ENCODE results near the gene SLC9C2. TPM values are rescaled to one million over a fixed set of nuclear protein-coding genes. Genes with fewer than 3 reads are reported as not detected.
"Not testable (repeated sequence)": the region's sequence is repeated elsewhere in the genome, so short reads cannot be mapped to it uniquely, and the experiment has no call there.

The SLC9C2 gene
- total RNA-seq, 1 donor from 2014 or later, result not detected

GRCh38 chr1:173568483-173568882, 34.4 kb downstream of the SLC9C2 start:
- FAIRE-seq (no peak), DNase-seq (ENCODE audit: low read depth) (no peak)
- TF ChIP-seq, protein P1, sequence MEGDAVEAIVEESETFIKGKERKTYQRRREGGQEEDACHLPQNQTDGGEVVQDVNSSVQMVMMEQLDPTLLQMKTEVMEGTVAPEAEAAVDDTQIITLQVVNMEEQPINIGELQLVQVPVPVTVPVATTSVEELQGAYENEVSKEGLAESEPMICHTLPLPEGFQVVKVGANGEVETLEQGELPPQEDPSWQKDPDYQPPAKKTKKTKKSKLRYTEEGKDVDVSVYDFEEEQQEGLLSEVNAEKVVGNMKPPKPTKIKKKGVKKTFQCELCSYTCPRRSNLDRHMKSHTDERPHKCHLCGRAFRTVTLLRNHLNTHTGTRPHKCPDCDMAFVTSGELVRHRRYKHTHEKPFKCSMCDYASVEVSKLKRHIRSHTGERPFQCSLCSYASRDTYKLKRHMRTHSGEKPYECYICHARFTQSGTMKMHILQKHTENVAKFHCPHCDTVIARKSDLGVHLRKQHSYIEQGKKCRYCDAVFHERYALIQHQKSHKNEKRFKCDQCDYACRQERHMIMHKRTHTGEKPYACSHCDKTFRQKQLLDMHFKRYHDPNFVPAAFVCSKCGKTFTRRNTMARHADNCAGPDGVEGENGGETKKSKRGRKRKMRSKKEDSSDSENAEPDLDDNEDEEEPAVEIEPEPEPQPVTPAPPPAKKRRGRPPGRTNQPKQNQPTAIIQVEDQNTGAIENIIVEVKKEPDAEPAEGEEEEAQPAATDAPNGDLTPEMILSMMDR (IDR thresholded peaks at IDR 0.05; ENCODE audit: insufficient read depth, low read length, severe bottlenecking), result no peak

DNA sequence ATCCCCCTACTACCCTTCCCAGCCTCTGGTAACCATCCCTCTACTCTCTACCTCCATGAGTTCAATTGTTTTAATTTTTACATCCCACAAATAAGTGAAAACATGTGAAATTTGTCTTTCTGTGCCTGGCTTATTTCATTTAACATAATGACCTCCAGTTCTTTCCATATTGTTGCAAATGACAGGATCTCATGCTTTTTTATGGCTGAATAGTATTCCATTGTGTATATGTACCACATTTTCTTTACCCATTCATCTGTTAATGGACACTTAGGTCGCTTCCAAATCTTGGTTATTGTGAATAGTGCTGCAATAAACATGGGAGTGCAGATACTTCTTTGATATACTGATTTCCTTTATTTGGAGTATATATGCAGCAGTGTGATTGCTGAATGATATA, 39.0 kb downstream of the SLC9C2 start:
- H3K27me3 ChIP-seq (ENCODE audit: control insufficient read depth, insufficient read depth, low read length); H3K4me3 ChIP-seq (ENCODE audit: low read depth, low read length); FAIRE-seq; H3K36me3 ChIP-seq (ENCODE audit: control insufficient read depth, insufficient read depth, low read length); DNase-seq (ENCODE audit: low read depth): not testable (repeated sequence)

More at GRCh38 chr1:173568483-173568882, 34.4 kb downstream of the SLC9C2 start:
- H3K36me3 ChIP-seq (ENCODE audit: control insufficient read depth, insufficient read depth, low read length), result no peaks in the 10 kb centered on the region
- no peak overlapping the region for H3K4me3 ChIP-seq (ENCODE audit: low read depth, low read length)
- H3K27me3 ChIP-seq (ENCODE audit: control insufficient read depth, insufficient read depth, low read length), result no peaks in the 10 kb centered on the region

DNA sequence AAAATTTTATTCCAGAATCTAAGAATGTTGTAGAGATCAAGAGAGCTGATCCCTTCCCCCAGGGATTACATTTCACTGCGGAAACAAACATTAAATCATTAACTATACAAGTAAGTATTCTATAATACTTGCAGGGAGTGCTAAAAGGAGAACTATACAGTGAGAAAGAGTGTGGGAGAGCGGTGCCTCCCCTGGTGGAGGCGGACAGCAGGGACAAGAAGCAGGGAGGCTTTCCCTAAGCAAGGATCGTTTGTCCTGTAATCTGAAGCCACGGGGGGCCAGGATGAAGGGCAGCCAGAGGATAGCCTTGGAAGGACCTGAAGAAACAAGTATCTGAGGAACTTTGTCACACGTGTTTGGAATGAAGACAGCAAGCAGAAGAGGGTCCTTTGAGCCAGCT, 40.1 kb downstream of the SLC9C2 start:
- Histone ChIP-seq H3K27me3 (ENCODE audit: control insufficient read depth, insufficient read depth, low read length) (no peaks in the 10 kb centered on the region), H3K36me3 (ENCODE audit: control insufficient read depth, insufficient read depth, low read length) (no peaks in the 10 kb centered on the region), H3K4me3 (ENCODE audit: low read depth, low read length) (no peak overlapping the region)
- no peak for FAIRE-seq
- no peak for DNase-seq (ENCODE audit: low read depth)
- TF ChIP-seq, protein P1 (IDR thresholded peaks at IDR 0.05; ENCODE audit: insufficient read depth, low read length, severe bottlenecking), result no peak

DNA sequence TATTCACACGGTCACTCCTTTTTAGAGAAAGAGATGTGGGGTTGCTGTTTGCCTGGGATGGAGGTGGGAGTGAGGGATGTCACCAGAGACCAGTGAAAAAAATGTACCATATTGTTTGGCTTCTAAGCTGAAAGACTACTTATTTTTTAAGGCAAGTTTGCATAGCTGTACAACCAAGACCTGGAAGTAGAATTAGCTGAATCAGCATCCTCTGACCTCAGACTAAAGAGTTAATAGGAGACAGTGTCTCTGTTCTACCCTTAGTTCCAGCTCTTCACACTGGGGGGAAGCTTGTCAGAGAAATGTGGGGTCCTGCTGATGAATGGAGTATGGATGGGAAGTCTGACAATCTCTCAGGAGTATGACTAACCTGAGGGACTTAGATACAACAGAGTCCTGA, 41.6 kb downstream of the SLC9C2 start:
- H3K27me3 ChIP-seq (ENCODE audit: control insufficient read depth, insufficient read depth, low read length), result no peaks in the 10 kb centered on the region
- TF ChIP-seq, protein P1 (IDR thresholded peaks at IDR 0.05; ENCODE audit: insufficient read depth, low read length, severe bottlenecking), result no peak
- DNase-seq (ENCODE audit: low read depth) (no peak), FAIRE-seq (no peak)
- no peak overlapping the region for H3K4me3 ChIP-seq (ENCODE audit: low read depth, low read length)
- H3K36me3 ChIP-seq (ENCODE audit: control insufficient read depth, insufficient read depth, low read length), result no peaks in the 10 kb centered on the region

DNA sequence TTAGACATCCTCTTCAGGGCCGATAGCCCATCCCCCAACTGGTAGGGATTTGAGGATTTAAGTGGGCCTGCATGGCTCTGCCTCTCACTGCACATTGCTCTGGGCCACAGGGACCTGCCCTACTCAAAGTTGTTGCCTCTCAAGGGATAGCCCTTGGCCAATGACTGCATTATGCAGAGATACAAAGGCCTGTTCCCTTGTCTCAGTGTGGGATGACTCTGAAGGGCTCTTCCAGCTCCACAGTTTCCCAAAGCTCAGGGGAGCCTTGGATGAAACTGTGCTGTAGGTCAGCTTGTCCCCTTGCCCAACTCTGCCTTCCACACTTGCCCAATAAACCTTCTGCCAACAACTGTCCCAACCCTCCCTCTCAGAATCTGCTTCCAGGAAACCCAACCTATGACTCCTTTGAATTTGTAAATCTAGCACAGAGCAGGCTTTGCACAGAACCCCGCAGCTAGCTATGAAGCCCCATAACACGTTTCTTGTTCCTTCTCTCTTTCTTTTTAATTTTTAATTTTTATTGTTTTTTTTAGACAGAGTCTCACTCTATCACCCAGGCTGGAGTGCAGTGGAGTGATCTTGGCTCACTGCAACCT, 42.5 kb downstream of the SLC9C2 start:
- DNase-seq (ENCODE audit: low read depth) (no peak), FAIRE-seq (no peak)
- TF ChIP-seq, protein P1 (IDR thresholded peaks at IDR 0.05; ENCODE audit: insufficient read depth, low read length, severe bottlenecking), result no peak
- H3K4me3 ChIP-seq (ENCODE audit: low read depth, low read length), result no peak overlapping the region
- no peaks in the 10 kb centered on the region for H3K36me3 ChIP-seq (ENCODE audit: control insufficient read depth, insufficient read depth, low read length)
- H3K27me3 ChIP-seq (ENCODE audit: control insufficient read depth, insufficient read depth, low read length), result no peaks in the 10 kb centered on the region

DNA sequence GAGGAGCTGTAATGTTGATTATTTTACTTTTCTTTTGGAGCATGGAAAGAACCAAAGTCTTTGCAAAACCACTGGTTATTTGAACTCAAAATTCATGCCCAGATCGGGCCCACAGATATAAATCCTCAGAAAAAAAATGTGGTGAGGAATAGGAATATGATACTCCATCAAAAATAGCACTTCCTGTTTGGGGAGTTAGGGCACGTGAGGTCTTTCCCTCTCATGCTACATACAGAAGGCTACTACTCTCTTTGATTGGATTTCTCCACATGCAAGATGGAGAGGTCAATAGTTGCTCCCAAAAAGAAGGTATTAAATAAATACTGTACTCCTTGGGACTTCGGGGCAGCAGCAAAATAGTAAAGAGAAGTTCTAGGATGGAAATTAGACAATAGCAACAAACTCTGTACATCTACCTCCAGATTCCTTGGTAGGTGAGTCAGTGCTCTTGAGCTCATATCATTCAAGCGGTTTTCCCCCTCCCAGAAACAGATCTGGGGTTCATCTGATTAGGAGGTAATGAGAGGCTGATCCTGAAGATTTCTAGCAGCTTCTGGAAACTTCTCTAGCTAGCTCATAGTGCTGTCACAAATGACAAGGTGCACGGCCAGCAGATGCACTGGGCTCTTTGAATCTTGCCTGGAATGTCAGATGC, 47.1 kb downstream of the SLC9C2 start:
- TF ChIP-seq, protein P1 (IDR thresholded peaks at IDR 0.05; ENCODE audit: insufficient read depth, low read length, severe bottlenecking), result no peak
- DNase-seq (ENCODE audit: low read depth) (peak; percentile 27), FAIRE-seq (no peak)
- no peaks in the 10 kb centered on the region for H3K36me3 ChIP-seq (ENCODE audit: control insufficient read depth, insufficient read depth, low read length)
- H3K27me3 ChIP-seq (ENCODE audit: control insufficient read depth, insufficient read depth, low read length), result no peaks in the 10 kb centered on the region
- no peak overlapping the region for H3K4me3 ChIP-seq (ENCODE audit: low read depth, low read length)
